Type B pancreatic cell (in vitro differentiated cells): ENCODE measurements around the gene FAM193A. TPM values are rescaled to one million over a fixed set of nuclear protein-coding genes. Genes with fewer than 3 reads are reported as not detected.

Source experiments
- DNase-seq: peaks from one replicate; pipeline ENCODE4 v3.0.0; 2021; ENCODE audit warnings: mixed read lengths; ENCODE audit not compliant: unreplicated experiment; ENCODE audit errors: extremely low spot score
- H3K27ac Mint-ChIP-seq: 2 replicates; pipeline ENCODE4 v1.8.0; 2021; ENCODE audit warnings: mild to moderate bottlenecking, mixed read lengths
- H3K27me3 Mint-ChIP-seq: 2 replicates; pipeline ENCODE4 v1.8.0; 2021; ENCODE audit warnings: mixed read lengths
- H3K36me3 Mint-ChIP-seq: 2 replicates; pipeline ENCODE4 v1.8.0; 2021; ENCODE audit warnings: mixed read lengths
- H3K4me1 Mint-ChIP-seq: one replicate; pipeline ENCODE4 v1.8.0; 2021; ENCODE audit warnings: mixed read lengths; ENCODE audit not compliant: unreplicated experiment
- H3K4me3 Mint-ChIP-seq: 2 replicates; pipeline ENCODE4 v1.8.0; 2021; ENCODE audit warnings: mild to moderate bottlenecking, mixed read lengths
- H3K9me3 Mint-ChIP-seq: 2 replicates; pipeline ENCODE4 v1.8.0; 2021; ENCODE audit warnings: mixed read lengths
- CTCF ChIP-seq: fragments of 200-600 bp; sonication (generic); conservative IDR thresholded peaks from 2 replicates; pipeline ENCODE4 v1.5.0; 2021; ENCODE audit warnings: antibody characterized with exemption, mild to moderate bottlenecking
- total RNA-seq: library from RNA; stranded (reverse); gene quantifications from 2 replicates; pipeline ENCODE4 v1.2.1, GENCODE V29; 2021; ENCODE audit warnings: low replicate concordance

The FAM193A gene
- total RNA-seq, 1 donor from 2014 or later = 37.1 TPM

GRCh38 chr4:2621419-2621818 lies 85.0 kb downstream of the FAM193A start:
- Mint-ChIP-seq H3K4me1 (peaks cover 29% of the 10 kb centered on the region), H3K27ac (peak overlapping the region; percentile 83), H3K9me3 (no peaks in the 10 kb centered on the region)

GRCh38 chr4:2623442-2623841 lies 87.0 kb downstream of the FAM193A start:
- no peak for TF ChIP-seq CTCF
- DNase-seq = no peak
- Mint-ChIP-seq H3K27ac (no peak overlapping the region), H3K4me3 (no peak overlapping the region), H3K9me3 (no peaks in the 10 kb centered on the region), H3K4me1 (peaks cover 22% of the 10 kb centered on the region), H3K36me3 (peaks cover 15% of the 10 kb centered on the region), H3K27me3 (no peaks in the 10 kb centered on the region)

More at GRCh38 chr4:2621419-2621818, 85.0 kb downstream of the FAM193A start:
- no peak for DNase-seq
- H3K4me3 Mint-ChIP-seq = no peak overlapping the region
- no peak for TF ChIP-seq CTCF
- H3K36me3 Mint-ChIP-seq = peaks cover 15% of the 10 kb centered on the region
- no peaks in the 10 kb centered on the region for H3K27me3 Mint-ChIP-seq

GRCh38 chr4:2624782-2625530 lies 88.5 kb downstream of the FAM193A start:
- Mint-ChIP-seq H3K4me1 (peaks cover 15% of the 10 kb centered on the region), H3K27me3 (no peaks in the 10 kb centered on the region), H3K4me3 (no peak overlapping the region), H3K9me3 (no peaks in the 10 kb centered on the region), H3K27ac (no peak overlapping the region), H3K36me3 (peaks cover 13% of the 10 kb centered on the region)
- no peak for TF ChIP-seq CTCF
- no peak for DNase-seq

GRCh38 chr4:2626231-2626630 lies 89.8 kb downstream of the FAM193A start:
- Mint-ChIP-seq H3K27ac (no peak overlapping the region), H3K36me3 (peaks cover 9% of the 10 kb centered on the region), H3K4me3 (no peak overlapping the region), H3K4me1 (peaks cover 10% of the 10 kb centered on the region), H3K9me3 (no peaks in the 10 kb centered on the region), H3K27me3 (no peaks in the 10 kb centered on the region)
- TF ChIP-seq CTCF = no peak
- DNase-seq = no peak

- Mint-ChIP-seq H3K9me3 (no peaks in the 10 kb centered on the region), H3K4me1 (peaks cover 5% of the 10 kb centered on the region), H3K4me3 (no peak overlapping the region), H3K27ac (no peak overlapping the region), H3K36me3 (peaks cover 8% of the 10 kb centered on the region), H3K27me3 (no peaks in the 10 kb centered on the region)
- peak; percentile 51 for DNase-seq
- no peak for TF ChIP-seq CTCF
These were observed 94.3 kb downstream of the FAM193A start for GRCh38 chr4:2630556-2631273.
